Ascending aorta (tissue), 2 donors: ENCODE data around the gene TBC1D20. TPM values are rescaled to one million over a fixed set of nuclear protein-coding genes. Genes with fewer than 3 reads are reported as not detected.

ENCODE experiments used
- DNase-seq, 2 donors: peaks; one replicate each; pipeline ENCODE4 v3.0.0-alpha.2; 2019; ENCODE audit warnings: low spot score in 2 of 2
- H3K27ac ChIP-seq, 2 donors: fragments of 200-600 bp; sonication (generic); one replicate each; pipeline ENCODE4 v1.5.1; 2016 to 2017; ENCODE audit warnings: mild to moderate bottlenecking in 1 of 2
- H3K27me3 ChIP-seq: fragments of 200-600 bp; sonication (generic); one replicate; pipeline ENCODE4 v1.5.1; 2017
- H3K36me3 ChIP-seq, 2 donors: fragments of 200-600 bp; sonication (generic); one replicate each; pipeline ENCODE4 v1.5.1; 2016
- H3K4me1 ChIP-seq, 2 donors: fragments of 200-600 bp; sonication (generic); one replicate each; pipeline ENCODE4 v1.5.1; 2016 to 2017; ENCODE audit warnings: mild to moderate bottlenecking in 1 of 2
- H3K4me3 ChIP-seq, 2 donors: fragments of 200-600 bp; sonication (generic); one replicate each; pipeline ENCODE4 v1.5.1; 2016 to 2017; ENCODE audit warnings: mild to moderate bottlenecking in 1 of 2
- H3K9me3 ChIP-seq, 2 donors: fragments of 200-600 bp; sonication (generic); one replicate each; pipeline ENCODE4 v1.5.1; 2016
- CTCF ChIP-seq, 3 experiments: fragments of 200-600 bp in 2 of 3; fragments of 450-650 bp in 1 of 3; sonication (generic) in 2 of 3; IDR thresholded peaks; one replicate each; pipeline ENCODE4 v1.5.1; 2016 to 2019; ENCODE audit warnings: antibody characterized with exemption in 3 of 3, mild to moderate bottlenecking in 1 of 3, moderate library complexity in 1 of 3
- intact Hi-C: fragments of 100-400 bp; cut with DNase I; formaldehyde crosslinking; loops from one replicate; pipeline ENCODE4 v1.15.1; 2023
- total RNA-seq: library from RNA; depleted of rRNA; stranded (reverse); fragments of >200 nt; gene quantifications from one replicate; pipeline ENCODE4 v1.1.0, GENCODE V29; 2016

Gene TBC1D20
- total RNA-seq, 1 donor from 2014 or later = 32.5 TPM

DNA sequence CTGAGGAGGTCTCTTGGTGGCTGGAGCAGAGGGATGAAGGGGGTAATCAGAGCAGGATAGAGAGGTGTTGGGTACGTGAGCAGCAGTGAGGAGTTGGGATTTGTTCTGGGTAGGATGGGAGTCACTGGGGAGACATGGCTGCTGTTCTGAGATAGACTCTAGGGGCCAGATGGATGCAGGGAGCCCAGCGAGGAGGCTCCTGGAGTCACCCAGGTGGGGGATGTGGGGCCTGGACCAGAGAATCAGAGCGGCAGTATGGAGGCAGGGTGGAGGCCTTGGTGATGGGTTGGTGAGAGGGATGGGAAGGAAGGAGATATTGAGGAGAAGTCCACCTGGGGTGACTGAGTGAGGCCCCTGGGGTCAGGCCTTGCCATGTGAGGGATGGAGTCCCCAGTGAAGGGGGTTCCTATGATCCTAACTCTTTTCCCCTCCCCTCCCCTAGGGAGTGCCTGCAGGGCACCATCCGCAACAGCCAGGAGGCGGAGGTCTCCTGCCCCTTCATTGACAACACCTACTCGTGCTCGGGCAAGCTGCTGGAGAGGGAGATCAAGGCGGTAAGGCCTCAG lies 40.6 kb downstream of the TBC1D20 start:
- Histone ChIP-seq H3K9me3 (no peaks in the 10 kb centered on the region), H3K4me3 (no peak overlapping the region), H3K36me3 (peaks cover 57 to 71% of the 10 kb centered on the region in 2 donors), H3K4me1 (no peaks in the 10 kb centered on the region), H3K27me3 (no peaks in the 10 kb centered on the region), H3K27ac (no peak overlapping the region)
- intact Hi-C loops = no loop called here
- no peak for TF ChIP-seq CTCF (IDR thresholded peaks at IDR 0.05)
- DNase-seq = no peak

DNA sequence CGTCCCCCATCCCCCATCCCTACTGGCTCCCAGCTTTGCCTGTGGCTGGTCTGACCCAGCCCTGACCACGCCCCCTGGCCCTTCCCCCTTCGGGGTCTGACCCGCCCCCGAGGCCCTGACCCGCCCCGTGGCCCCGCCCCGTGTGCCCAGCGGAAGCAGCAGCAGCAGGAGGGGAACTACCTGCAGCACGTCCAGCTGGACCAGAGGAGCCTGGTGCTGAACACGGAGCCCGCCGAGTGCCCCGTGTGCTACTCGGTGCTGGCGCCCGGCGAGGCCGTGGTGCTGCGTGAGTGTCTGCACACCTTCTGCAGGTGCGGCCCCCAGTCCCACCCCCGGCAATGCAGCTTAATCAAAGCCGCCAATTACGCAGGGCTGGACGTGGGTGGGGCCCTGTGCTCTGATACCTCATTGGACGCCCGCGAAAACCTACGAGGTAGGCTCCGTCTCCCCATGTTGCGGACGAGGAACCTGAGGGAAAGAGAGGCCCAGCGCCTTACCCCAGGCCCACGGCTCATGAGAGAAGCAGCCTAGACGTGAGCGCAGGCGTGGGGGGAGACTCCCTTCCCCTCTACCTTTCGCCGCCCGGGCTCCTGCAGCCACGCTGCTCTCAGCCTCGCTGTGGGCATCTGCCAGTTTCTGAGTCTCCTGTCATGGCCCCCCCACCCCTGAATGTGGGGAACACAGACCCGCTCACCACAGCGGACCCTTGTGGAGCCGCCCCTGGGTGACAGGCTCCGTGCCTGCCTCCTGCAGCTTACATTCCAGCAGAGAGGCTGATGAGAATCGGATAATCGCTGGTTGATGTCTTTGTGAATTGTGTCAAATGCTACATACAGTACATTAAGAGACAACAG lies 41.4 kb downstream of the TBC1D20 start:
- H3K36me3 ChIP-seq = peaks cover 54 to 75% of the 10 kb centered on the region in 2 donors
- H3K27me3 ChIP-seq = no peaks in the 10 kb centered on the region
- TF ChIP-seq CTCF (IDR thresholded peaks at IDR 0.05) = no peak
- H3K9me3 ChIP-seq = no peaks in the 10 kb centered on the region
- H3K27ac ChIP-seq = no peak overlapping the region
- intact Hi-C loops = no loop called here
- H3K4me3 ChIP-seq = no peak overlapping the region
- H3K4me1 ChIP-seq = no peaks in the 10 kb centered on the region
- DNase-seq = no peak

DNA sequence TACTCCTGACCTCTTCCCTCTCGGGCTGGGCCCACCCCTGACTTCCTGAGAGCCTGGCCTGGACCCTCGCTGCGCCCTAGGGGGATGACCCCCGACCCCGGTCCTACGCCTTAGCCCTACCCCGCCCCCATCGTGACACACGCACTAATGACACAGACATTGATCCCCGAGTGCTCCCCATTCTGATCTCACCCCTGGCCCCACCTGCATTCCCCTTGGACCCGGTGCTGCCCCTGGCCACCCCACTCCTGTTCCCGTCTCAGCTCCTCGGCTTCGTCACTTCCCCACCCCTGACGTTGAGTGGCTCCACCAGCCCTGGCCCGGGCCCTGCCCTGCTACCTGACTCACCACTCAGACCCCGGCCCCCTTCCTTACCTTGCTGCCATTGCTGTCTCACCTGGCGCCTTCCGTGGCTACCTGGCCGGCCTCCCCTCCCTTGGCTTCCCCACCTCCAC lies 42.1 kb downstream of the TBC1D20 start:
- Histone ChIP-seq H3K9me3 (no peaks in the 10 kb centered on the region), H3K4me3 (no peak overlapping the region), H3K4me1 (no peaks in the 10 kb centered on the region), H3K36me3 (peaks cover 54 to 75% of the 10 kb centered on the region in 2 donors), H3K27ac (no peak overlapping the region), H3K27me3 (no peaks in the 10 kb centered on the region)
- no peak for DNase-seq
- TF ChIP-seq CTCF (IDR thresholded peaks at IDR 0.05) = no peak
- intact Hi-C loops = no loop called here

DNA sequence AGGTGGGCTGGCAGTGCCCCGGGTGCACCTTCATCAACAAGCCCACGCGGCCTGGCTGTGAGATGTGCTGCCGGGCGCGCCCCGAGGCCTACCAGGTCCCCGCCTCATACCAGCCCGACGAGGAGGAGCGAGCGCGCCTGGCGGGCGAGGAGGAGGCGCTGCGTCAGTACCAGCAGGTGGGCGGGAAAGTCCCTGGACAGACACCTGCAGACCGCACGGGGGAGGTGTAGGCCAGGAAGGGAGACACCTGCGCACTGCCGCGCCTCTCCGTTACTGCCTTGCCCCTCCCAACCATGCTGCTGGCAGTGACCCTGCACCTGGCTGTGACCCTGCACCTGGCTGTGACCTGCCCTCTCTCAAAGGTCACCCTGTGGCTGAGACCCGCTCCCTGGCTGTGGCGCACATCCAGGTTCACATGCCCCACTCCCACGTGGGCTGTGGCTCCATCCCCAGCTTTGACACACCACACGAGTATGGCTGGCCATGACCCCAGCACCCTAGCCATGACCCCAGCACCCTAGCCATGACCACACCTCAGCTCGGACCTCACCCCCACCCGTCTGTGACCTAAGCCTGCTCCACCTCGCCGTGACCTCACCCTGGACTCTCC lies 42.7 kb downstream of the TBC1D20 start:
- Histone ChIP-seq H3K9me3 (no peaks in the 10 kb centered on the region), H3K27me3 (no peaks in the 10 kb centered on the region), H3K4me3 (no peak overlapping the region), H3K27ac (no peak overlapping the region), H3K4me1 (no peaks in the 10 kb centered on the region), H3K36me3 (peaks cover 54 to 70% of the 10 kb centered on the region in 2 donors)
- no peak for DNase-seq
- no peak for TF ChIP-seq CTCF (IDR thresholded peaks at IDR 0.05)
- intact Hi-C loops = no loop called here

GRCh38 chr20:418858-419365 lies 43.4 kb downstream of the TBC1D20 start:
- intact Hi-C loops = no loop called here
- no peak for DNase-seq
- peaks cover 54 to 69% of the 10 kb centered on the region in 2 donors for H3K36me3 ChIP-seq

More at GRCh38 chr20:418858-419365, 43.4 kb downstream of the TBC1D20 start:
- H3K9me3 ChIP-seq = no peaks in the 10 kb centered on the region
- H3K27me3 ChIP-seq = no peaks in the 10 kb centered on the region
- no peak overlapping the region for H3K27ac ChIP-seq
- TF ChIP-seq CTCF (IDR thresholded peaks at IDR 0.05) = no peak
- H3K4me3 ChIP-seq = no peak overlapping the region
- H3K4me1 ChIP-seq = no peaks in the 10 kb centered on the region
